ENCODE data around the gene UNC5A.

- TF ChIP-seq GABPA (tag; conservative IDR thresholded peaks at IDR 0.05; ENCODE audit: low read depth) (no peak), CTCF (IDR thresholded peaks at IDR 0.05 in 2 of 3, conservative IDR thresholded peaks at IDR 0.05 in 1 of 3; ENCODE audit: insufficient read depth in 2 of 3, low read depth in 1 of 3, low read length in 3 of 3) (no peak), DMBX1 (CRISPR knock-in tag; IDR thresholded peaks at IDR 0.05; ENCODE audit: borderline replicate concordance) (no peak), CBX3 (IDR thresholded peaks at IDR 0.05; ENCODE audit: borderline replicate concordance in 1 of 2, low read length in 2 of 2) (no peak), USF2 (CRISPR knock-in tag; IDR thresholded peaks at IDR 0.05) (no peak), PHF8 (IDR thresholded peaks at IDR 0.05; ENCODE audit: borderline replicate concordance, low read length) (no peak), CREBBP (IDR thresholded peaks at IDR 0.05; ENCODE audit: low read depth, low read length) (no peak), PHF20 (IDR thresholded peaks at IDR 0.05; ENCODE audit: partially characterized antibody) (no peak), ZFPM2 (CRISPR knock-in tag; IDR thresholded peaks at IDR 0.05) (no peak), DLX4 (CRISPR knock-in tag; IDR thresholded peaks at IDR 0.05) (no peak)
Observed at GRCh38 chr5:176773408-176774035, 36.8 kb upstream of the UNC5A start.
